Panc1 (cell line): ENCODE data around the gene OCEL1.
A peak's percentile ranks its signal among the peaks of the same experiment; 100 is the strongest.

Source experiments
- CTCF ChIP-seq: fragments of 450-650 bp; IDR thresholded peaks from 2 replicates; pipeline ENCODE4 v1.5.1; 2017; ENCODE audit warnings: mild to moderate bottlenecking
- SIN3A ChIP-seq: IDR thresholded peaks from 2 replicates; pipeline ENCODE4 v1.6.1; 2012; ENCODE audit warnings: low read depth, mild to moderate bottlenecking, low read length, moderate library complexity, borderline replicate concordance; ENCODE audit not compliant: insufficient read depth
- TCF7L2 ChIP-seq: IDR thresholded peaks from 2 replicates; pipeline ENCODE4 v1.6.1; 2011; ENCODE audit warnings: mild to moderate bottlenecking, low read depth, low read length, inconsistent platforms
- TF ChIP-seq, protein P1 (sequence below), 2 experiments: IDR thresholded peaks; 2 replicates each; pipeline ENCODE4 v1.6.1; 2011 to 2012; ENCODE audit warnings: low read depth in 2 of 2, control low read depth in 1 of 2, low read length in 1 of 2, mild to moderate bottlenecking in 1 of 2, moderate library complexity in 1 of 2; ENCODE audit not compliant: insufficient read depth in 1 of 2

DNA sequence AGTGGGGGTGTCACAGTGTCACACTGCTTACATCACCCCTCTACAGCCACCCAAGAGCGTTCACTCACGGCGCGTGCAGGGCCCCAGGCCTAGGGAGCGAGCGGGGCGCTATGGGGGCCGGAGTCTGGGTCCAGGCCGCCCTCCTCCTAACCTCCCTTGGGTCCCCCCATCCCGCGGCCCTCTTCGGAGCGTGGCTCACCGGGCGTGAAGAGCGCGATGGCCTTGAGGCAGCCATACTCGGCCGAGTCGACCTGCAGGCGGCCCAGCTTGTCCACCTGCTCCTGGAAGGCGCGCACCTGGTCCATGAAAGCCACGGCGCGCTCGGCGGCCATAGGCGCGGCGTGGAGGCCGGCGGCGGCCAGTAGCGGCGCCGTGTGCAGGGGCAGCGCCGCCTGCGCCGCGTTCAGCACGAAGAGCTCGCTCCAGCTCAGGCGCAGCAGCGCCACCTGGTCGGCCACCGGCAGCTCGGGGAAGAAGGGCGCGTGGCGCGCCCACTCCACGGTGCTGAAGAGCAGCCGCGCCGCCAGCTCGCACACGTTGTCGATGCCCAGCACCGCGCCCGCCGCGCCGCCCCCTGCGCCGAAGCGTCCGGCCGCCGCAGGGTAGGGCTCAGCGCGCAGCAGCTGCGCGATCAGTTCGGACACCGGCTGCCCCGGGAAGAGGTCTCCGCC is 9.4 kb downstream of the OCEL1 start:
- TF ChIP-seq CTCF (no peak; the same call in 1 of the 2 replicates), TCF7L2 (no peak), SIN3A (peak; percentile 45; the same call in 1 of the 2 replicates)
- TF ChIP-seq, protein P1, sequence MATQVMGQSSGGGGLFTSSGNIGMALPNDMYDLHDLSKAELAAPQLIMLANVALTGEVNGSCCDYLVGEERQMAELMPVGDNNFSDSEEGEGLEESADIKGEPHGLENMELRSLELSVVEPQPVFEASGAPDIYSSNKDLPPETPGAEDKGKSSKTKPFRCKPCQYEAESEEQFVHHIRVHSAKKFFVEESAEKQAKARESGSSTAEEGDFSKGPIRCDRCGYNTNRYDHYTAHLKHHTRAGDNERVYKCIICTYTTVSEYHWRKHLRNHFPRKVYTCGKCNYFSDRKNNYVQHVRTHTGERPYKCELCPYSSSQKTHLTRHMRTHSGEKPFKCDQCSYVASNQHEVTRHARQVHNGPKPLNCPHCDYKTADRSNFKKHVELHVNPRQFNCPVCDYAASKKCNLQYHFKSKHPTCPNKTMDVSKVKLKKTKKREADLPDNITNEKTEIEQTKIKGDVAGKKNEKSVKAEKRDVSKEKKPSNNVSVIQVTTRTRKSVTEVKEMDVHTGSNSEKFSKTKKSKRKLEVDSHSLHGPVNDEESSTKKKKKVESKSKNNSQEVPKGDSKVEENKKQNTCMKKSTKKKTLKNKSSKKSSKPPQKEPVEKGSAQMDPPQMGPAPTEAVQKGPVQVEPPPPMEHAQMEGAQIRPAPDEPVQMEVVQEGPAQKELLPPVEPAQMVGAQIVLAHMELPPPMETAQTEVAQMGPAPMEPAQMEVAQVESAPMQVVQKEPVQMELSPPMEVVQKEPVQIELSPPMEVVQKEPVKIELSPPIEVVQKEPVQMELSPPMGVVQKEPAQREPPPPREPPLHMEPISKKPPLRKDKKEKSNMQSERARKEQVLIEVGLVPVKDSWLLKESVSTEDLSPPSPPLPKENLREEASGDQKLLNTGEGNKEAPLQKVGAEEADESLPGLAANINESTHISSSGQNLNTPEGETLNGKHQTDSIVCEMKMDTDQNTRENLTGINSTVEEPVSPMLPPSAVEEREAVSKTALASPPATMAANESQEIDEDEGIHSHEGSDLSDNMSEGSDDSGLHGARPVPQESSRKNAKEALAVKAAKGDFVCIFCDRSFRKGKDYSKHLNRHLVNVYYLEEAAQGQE (IDR thresholded peaks at IDR 0.05; ENCODE audit: insufficient read depth in 1 of 2, low read depth in 2 of 2, low read length in 1 of 2), result no peak
